ENCODE data around the gene PRKCH.
A peak's percentile ranks its signal among the peaks of the same experiment; 100 is the strongest.
"Not testable (repeated sequence)": the region's sequence is repeated elsewhere in the genome, so short reads cannot be mapped to it uniquely, and the experiment has no call there.

The PRKCH gene

GRCh38 chr14:61315313-61315712 is 6.1 kb upstream of the PRKCH start:
- DNase-seq, result no peak

- DNase-seq, result no peak
Measured at GRCh38 chr14:61319086-61319485, 2.3 kb upstream of the PRKCH start.

GRCh38 chr14:61319706-61320105 is 1.7 kb upstream of the PRKCH start:
- DNase-seq, result no peak

- DNase-seq, result not testable (repeated sequence)
Measured at GRCh38 chr14:61320170-61320569, 1.2 kb upstream of the PRKCH start.

GRCh38 chr14:61320806-61321384 is 484 bp upstream of the PRKCH start:
- no peak for DNase-seq

- no peak for DNase-seq
Measured at GRCh38 chr14:61322011-61322798, 826 bp downstream of the PRKCH start.

- DNase-seq, result no peak
Measured at GRCh38 chr14:61322799-61323290, 1.5 kb downstream of the PRKCH start.

GRCh38 chr14:61323970-61324369 is 2.6 kb downstream of the PRKCH start:
- no peak for DNase-seq

- DNase-seq, result no peak
Measured at GRCh38 chr14:61325166-61325565, 3.8 kb downstream of the PRKCH start.

- DNase-seq, result no peak
Measured at GRCh38 chr14:61326146-61326545, 4.8 kb downstream of the PRKCH start.

GRCh38 chr14:61326847-61327246 is 5.5 kb downstream of the PRKCH start:
- peak; percentile 29 for DNase-seq

- no peak for DNase-seq
Measured at GRCh38 chr14:61328626-61329262, 7.4 kb downstream of the PRKCH start.

- DNase-seq, result no peak
Measured at GRCh38 chr14:61329478-61330051, 8.2 kb downstream of the PRKCH start.

GRCh38 chr14:61330511-61330910 is 9.1 kb downstream of the PRKCH start:
- DNase-seq, result no peak

- DNase-seq, result no peak
Measured at GRCh38 chr14:61331992-61332657, 10.7 kb downstream of the PRKCH start.

GRCh38 chr14:61332658-61333029 is 11.3 kb downstream of the PRKCH start:
- DNase-seq, result no peak

GRCh38 chr14:61333087-61333486 is 11.7 kb downstream of the PRKCH start:
- DNase-seq, result no peak

- DNase-seq, result no peak
Measured at GRCh38 chr14:61334197-61334701, 12.9 kb downstream of the PRKCH start.

GRCh38 chr14:61335049-61335448 is 13.7 kb downstream of the PRKCH start:
- no peak for DNase-seq

- DNase-seq, result no peak
Measured at GRCh38 chr14:61335671-61336275, 14.4 kb downstream of the PRKCH start.

- no peak for DNase-seq
Measured at GRCh38 chr14:61337893-61338292, 16.5 kb downstream of the PRKCH start.

GRCh38 chr14:61338457-61338856 is 17.1 kb downstream of the PRKCH start:
- no peak for DNase-seq
